IMR-90 (cell line): ENCODE data around the gene RAD51B. TPM values are rescaled to one million over a fixed set of nuclear protein-coding genes. Genes with fewer than 3 reads are reported as not detected.

Source experiments
- ATAC-seq: fragments of 200-7000 bp; cut with Tn5 transposase; 2 replicates; pipeline ENCODE4 v1.9.1; 2020; ENCODE audit warnings: low read depth, mild to moderate bottlenecking, moderate library complexity
- BruUV-seq: library from RNA; stranded (reverse); fragments of 400-500 nt; replicated peaks from 2 replicates; lab custom pipeline; 2021; lab: Mats Ljungman, UMichigan
- CTCF ChIA-PET: fragments of 300-600 bp; formaldehyde crosslinking; extraction: SDS; loops from one replicate; lab custom pipeline; 2021; ENCODE audit warnings: antibody characterized with exemption; lab: Yijun Ruan, JAX
- POLR2A ChIA-PET: fragments of 300-600 bp; sonication (Branson Sonifier 250); formaldehyde crosslinking; loops from one replicate; lab custom pipeline; 2022; ENCODE audit warnings: antibody characterized with exemption; ENCODE audit not compliant: unreplicated experiment; lab: Charles Lee
- DNase-seq: peaks from one replicate; pipeline ENCODE4 v3.0.0; 2013
- H2AFZ ChIP-seq: replicated peaks from 2 replicates; pipeline ENCODE3; 2013; ENCODE audit warnings: low read length, mild to moderate bottlenecking; ENCODE audit not compliant: poor library complexity
- H2AK5ac ChIP-seq: 2 replicates; pipeline ENCODE4 v1.6.1; 2013; ENCODE audit warnings: low read depth, low read length, inconsistent platforms
- H2AK9ac ChIP-seq: replicated peaks from 2 replicates; pipeline ENCODE3; 2013; ENCODE audit warnings: mild to moderate bottlenecking, low read depth, low read length, moderate library complexity; ENCODE audit not compliant: poor library complexity
- H2BK120ac ChIP-seq: 2 replicates; pipeline ENCODE4 v1.6.1; 2013; ENCODE audit warnings: low read depth, low read length, inconsistent platforms
- H2BK15ac ChIP-seq: 3 replicates; pipeline ENCODE4 v1.6.1; 2013; ENCODE audit warnings: low read depth, low read length, inconsistent platforms
- H2BK20ac ChIP-seq: 2 replicates; pipeline ENCODE4 v1.6.1; 2013; ENCODE audit warnings: low read depth, mild to moderate bottlenecking, inconsistent platforms, low read length, moderate library complexity
- H2BK5ac ChIP-seq: 2 replicates; pipeline ENCODE4 v1.6.1; 2013; ENCODE audit warnings: mild to moderate bottlenecking, low read depth, low read length, inconsistent platforms; ENCODE audit not compliant: poor library complexity, severe bottlenecking
- H3K14ac ChIP-seq: replicated peaks from 2 replicates; pipeline ENCODE4 v1.6.1; 2013; ENCODE audit warnings: low read depth, low read length, inconsistent platforms
- H3K18ac ChIP-seq: 2 replicates; pipeline ENCODE4 v1.6.1; 2013; ENCODE audit warnings: low read depth, low read length, control low read depth
- H3K23ac ChIP-seq: 2 replicates; pipeline ENCODE4 v1.6.1; 2013; ENCODE audit warnings: low read depth, low read length, inconsistent platforms
- H3K27ac ChIP-seq: 2 replicates; pipeline ENCODE4 v1.5.1; 2013; ENCODE audit warnings: mild to moderate bottlenecking, control low read depth, low read length; ENCODE audit not compliant: insufficient read depth
- H3K27me3 ChIP-seq: 2 replicates; pipeline ENCODE4 v1.6.1; 2013; ENCODE audit warnings: low read length; ENCODE audit not compliant: control insufficient read depth, insufficient read depth
- H3K36me3 ChIP-seq: 2 replicates; pipeline ENCODE4 v1.6.1; 2013; ENCODE audit warnings: low read length, mixed read lengths; ENCODE audit not compliant: control insufficient read depth, insufficient read depth
- H3K4ac ChIP-seq: 2 replicates; pipeline ENCODE4 v1.6.1; 2013; ENCODE audit warnings: low read depth, low read length, inconsistent platforms
- H3K4me1 ChIP-seq: 2 replicates; pipeline ENCODE4 v1.6.1; 2013; ENCODE audit warnings: low read length, mixed read lengths; ENCODE audit not compliant: control insufficient read depth, insufficient read depth
- H3K4me2 ChIP-seq: 2 replicates; pipeline ENCODE4 v1.6.1; 2013; ENCODE audit warnings: low read depth, mild to moderate bottlenecking, control low read depth, low read length, moderate library complexity
- H3K4me3 ChIP-seq: 2 replicates; pipeline ENCODE4 v1.5.1; 2013; ENCODE audit warnings: low read depth, mild to moderate bottlenecking, control low read depth, low read length, moderate library complexity; ENCODE audit not compliant: insufficient read depth
- H3K56ac ChIP-seq: 2 replicates; pipeline ENCODE4 v1.6.1; 2013; ENCODE audit warnings: low read length, inconsistent platforms; ENCODE audit not compliant: insufficient read depth; ENCODE audit errors: extremely low read depth
- H3K79me1 ChIP-seq, 2 experiments: 2 replicates each; pipeline ENCODE4 v1.6.1; 2013; ENCODE audit warnings: low read length in 2 of 2, inconsistent platforms in 1 of 2, low read depth in 1 of 2
- H3K9ac ChIP-seq: 2 replicates; pipeline ENCODE4 v1.6.1; 2013; ENCODE audit warnings: low read depth, low read length, control low read depth
- H3K9me1 ChIP-seq: 2 replicates; pipeline ENCODE4 v1.6.1; 2013; ENCODE audit warnings: low read length, inconsistent platforms; ENCODE audit not compliant: insufficient read depth
- H3K9me3 ChIP-seq: 2 replicates; pipeline ENCODE4 v1.6.1; 2013; ENCODE audit warnings: low read length; ENCODE audit not compliant: control insufficient read depth, insufficient read depth
- H4K20me1 ChIP-seq: 2 replicates; pipeline ENCODE4 v1.6.1; 2013; ENCODE audit warnings: low read length, inconsistent platforms; ENCODE audit not compliant: insufficient read depth
- H4K5ac ChIP-seq: 2 replicates; pipeline ENCODE4 v1.6.1; 2013; ENCODE audit warnings: mild to moderate bottlenecking, low read depth, low read length, control low read depth
- H4K8ac ChIP-seq, 2 experiments: 2 replicates each; pipeline ENCODE4 v1.6.1; 2013; ENCODE audit warnings: low read depth in 2 of 2, low read length in 2 of 2, control low read depth in 1 of 2, inconsistent platforms in 1 of 2
- H4K91ac ChIP-seq: 2 replicates; pipeline ENCODE4 v1.6.1; 2013; ENCODE audit warnings: low read depth, low read length, inconsistent platforms; ENCODE audit not compliant: insufficient read depth
- BHLHE40 ChIP-seq: fragments of 150-350 bp; IDR thresholded peaks from 2 replicates; pipeline ENCODE4 v1.6.1; 2016; ENCODE audit warnings: mild to moderate bottlenecking, low read depth, low read length
- NFE2L2 ChIP-seq: fragments of 150-350 bp; IDR thresholded peaks from 2 replicates; pipeline ENCODE4 v1.6.1; 2016; ENCODE audit warnings: low read depth, mild to moderate bottlenecking, low read length
- SMC3 ChIP-seq: fragments of 150-350 bp; IDR thresholded peaks from 2 replicates; pipeline ENCODE4 v1.6.1; 2016; ENCODE audit warnings: low read depth, mild to moderate bottlenecking, antibody characterized with exemption, low read length, moderate library complexity
- WGBS, 2 experiments: methylation state at CpG; one replicate each; pipeline versions ENCODE4 v1.1.5 to v1.1.7; 2013; ENCODE audit warnings: missing lambda C conversion rate in 2 of 2; ENCODE audit not compliant: insufficient read length in 1 of 2; ENCODE audit errors: extremely low coverage in 2 of 2; 5-methylcytosine and 5-hydroxymethylcytosine counted together
- dilution Hi-C: fragments of 300-500 bp; cut with HindIII; formaldehyde crosslinking; loops from one replicate; pipeline ENCODE4 v1.14.3; 2018; ENCODE audit warnings: low sequenced_read_pairs; ENCODE audit not compliant: unreplicated experiment
- in situ Hi-C: fragments of 300-500 bp; cut with MboI; formaldehyde crosslinking; loops from 3 replicates; pipeline ENCODE4 v1.14.3; 2019; ENCODE audit warnings: low sequenced_read_pairs, inconsistent platforms, mixed read lengths
- intact Hi-C: fragments of 100-400 bp; cut with micrococcal nuclease; formaldehyde crosslinking; loops from 2 replicates; pipeline ENCODE4 v1.10.0; 2022
- polyA plus RNA-seq, 3 experiments: library from polyadenylated mRNA; depleted of rRNA; stranded (reverse); fragments of >200 nt; gene quantifications; 2 replicates each; pipeline ENCODE4 v1.2.3, GENCODE V29; 2012; ENCODE audit warnings: low replicate concordance in 1 of 3
- total RNA-seq: library from RNA; depleted of rRNA; stranded (reverse); fragments of >200 nt; gene quantifications from 2 replicates; pipeline ENCODE4 v1.2.3, GENCODE V29; 2012
- TF ChIP-seq, protein P1 (sequence below): fragments of 150-350 bp; IDR thresholded peaks from 2 replicates; pipeline ENCODE4 v1.6.1; 2017; ENCODE audit warnings: mild to moderate bottlenecking, antibody characterized with exemption, low read length, low read depth

Gene RAD51B
- total and polyA plus RNA-seq, 2 of the 4 experiments (the other 2 are of a cell fraction): 5.1 to 18.8 TPM

DNA sequence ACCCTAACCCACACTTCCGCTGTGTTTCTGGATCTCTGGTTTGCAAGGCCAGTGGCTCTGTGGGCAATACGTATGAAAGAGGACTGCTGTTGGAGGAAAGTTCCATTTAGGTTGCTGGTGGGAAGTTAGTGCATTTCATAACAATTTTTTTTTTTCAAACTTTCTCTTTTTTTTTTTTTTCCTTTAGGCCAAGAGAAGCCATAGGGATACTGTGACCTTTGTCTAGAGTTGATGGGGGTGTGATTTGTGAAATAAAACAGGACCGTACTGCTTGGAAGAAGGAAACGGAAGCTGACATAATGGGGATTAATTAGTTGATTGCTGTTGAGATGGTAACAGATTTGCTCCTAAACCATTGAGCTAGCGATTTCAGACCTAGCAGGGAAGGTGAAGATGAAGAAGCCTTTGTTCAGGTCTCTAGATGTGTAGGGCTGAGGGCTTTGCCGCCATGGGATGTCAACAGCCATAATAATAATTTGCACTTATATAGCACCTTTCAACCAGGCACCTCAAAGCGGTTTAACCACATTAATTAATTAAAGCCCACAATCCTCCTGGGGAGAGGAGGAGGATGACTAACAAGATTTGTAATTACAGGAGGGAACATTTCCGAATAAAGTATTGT is 658.0 kb downstream of the RAD51B start:
- dilution Hi-C loops: no loop called here
- peak overlapping the region; percentile 53; the same call in 2 of the 3 replicates for H2BK15ac ChIP-seq
- H3K9ac ChIP-seq: no peak overlapping the region
- no peak overlapping the region for H3K56ac ChIP-seq
- H3K36me3 ChIP-seq: no peaks in the 10 kb centered on the region
- H2AK5ac ChIP-seq: peak overlapping the region; percentile 10
- peak overlapping the region; percentile 68; the same call in 1 of the 2 replicates for H2BK120ac ChIP-seq
- no peak overlapping the region for H3K4me3 ChIP-seq
- H3K9me3 ChIP-seq: no peaks in the 10 kb centered on the region
- peak overlapping the region; percentile 84; the same call in 1 of the 2 replicates for H3K14ac ChIP-seq
- intact Hi-C loops: no loop called here
- H3K9me1 ChIP-seq: peaks cover 10% of the 10 kb centered on the region
- peak overlapping the region; percentile 10 for H2BK5ac ChIP-seq
- peak overlapping the region; percentile 56 for H3K18ac ChIP-seq
- POLR2A ChIA-PET: no interaction called here
- no peak overlapping the region for H2AK9ac ChIP-seq
- peak overlapping the region; percentile 81 for H3K4ac ChIP-seq
- no peak overlapping the region for H3K23ac ChIP-seq
- TF ChIP-seq SMC3 (no peak), BHLHE40 (no peak), NFE2L2 (no peak)
- TF ChIP-seq, protein P1, sequence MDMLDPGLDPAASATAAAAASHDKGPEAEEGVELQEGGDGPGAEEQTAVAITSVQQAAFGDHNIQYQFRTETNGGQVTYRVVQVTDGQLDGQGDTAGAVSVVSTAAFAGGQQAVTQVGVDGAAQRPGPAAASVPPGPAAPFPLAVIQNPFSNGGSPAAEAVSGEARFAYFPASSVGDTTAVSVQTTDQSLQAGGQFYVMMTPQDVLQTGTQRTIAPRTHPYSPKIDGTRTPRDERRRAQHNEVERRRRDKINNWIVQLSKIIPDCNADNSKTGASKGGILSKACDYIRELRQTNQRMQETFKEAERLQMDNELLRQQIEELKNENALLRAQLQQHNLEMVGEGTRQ: no peak
- no peaks in the 10 kb centered on the region for H3K79me1 ChIP-seq
- H3K27ac ChIP-seq: no peak overlapping the region
- ATAC-seq (no peak), DNase-seq (no peak)
- H3K4me1 ChIP-seq: peaks cover 9% of the 10 kb centered on the region
- no peak overlapping the region for H4K91ac ChIP-seq
- WGBS, 2 experiments: 100% methylated on average over 1 of the region's 8 CpGs; no CpG with 5 or more reads in 1 of the 2 experiments
- CTCF ChIA-PET: no interaction called here
- H4K5ac ChIP-seq: no peak overlapping the region
- no TSS peak for BruUV-seq
- H3K27me3 ChIP-seq: no peaks in the 10 kb centered on the region
- H4K8ac ChIP-seq: no peak overlapping the region
- in situ Hi-C loops: no loop called here
- H2AFZ ChIP-seq: peak overlapping the region; percentile 24
- H4K20me1 ChIP-seq: no peaks in the 10 kb centered on the region
- H2BK20ac ChIP-seq: peak overlapping the region; percentile 85; the same call in 1 of the 2 replicates
- no peak overlapping the region for H3K4me2 ChIP-seq
